SK-N-SH (cell line): Measurements from ENCODE around the gene SLC30A5. TPM values are rescaled to one million over a fixed set of nuclear protein-coding genes. Genes with fewer than 3 reads are reported as not detected.
"Not testable (repeated sequence)": the region's sequence is repeated elsewhere in the genome, so short reads cannot be mapped to it uniquely, and the experiment has no call there.

Experiments used
- CTCF ChIA-PET: fragments of 300-600, 350-600 bp; formaldehyde crosslinking; extraction: SDS; loops from one replicate; lab custom pipeline; 2021; lab: Yijun Ruan, JAX
- POLR2A ChIA-PET: fragments of 350-600 bp; sonication (Branson Sonifier 250); formaldehyde crosslinking; extraction: SDS; loops from one replicate; lab custom pipeline; 2020; ENCODE audit warnings: antibody characterized with exemption, inconsistent platforms; lab: Yijun Ruan, JAX
- DNase-seq: peaks from one replicate; pipeline ENCODE4 v3.0.0; 2012
- H2AFZ ChIP-seq: fragments of 200-600 bp; sonication (generic); 2 replicates; pipeline ENCODE4 v1.8.1; 2016; ENCODE audit warnings: antibody characterized with exemption, mild to moderate bottlenecking, low read depth
- H3F3A ChIP-seq: fragments of 200-600 bp; sonication (generic); replicated peaks from 2 replicates; pipeline ENCODE3; 2016; ENCODE audit warnings: antibody characterized with exemption, mild to moderate bottlenecking; ENCODE audit not compliant: insufficient read depth
- H3K27ac ChIP-seq, 2 experiments: fragments of 200-500 bp in 1 of 2; fragments of 200-600 bp in 1 of 2; sonication (Bioruptor generic) in 1 of 2; sonication (generic), shearing (Covaris generic) in 1 of 2; 2 replicates each; pipeline versions ENCODE4 v1.5.1 to v1.6.1; 2014 to 2016; ENCODE audit warnings: low read depth in 2 of 2, inconsistent platforms in 1 of 2, low read length in 1 of 2, mild to moderate bottlenecking in 1 of 2, mixed read lengths in 1 of 2
- H3K27me3 ChIP-seq: fragments of 200-600 bp; sonication (generic), shearing (Covaris generic); 2 replicates; pipeline ENCODE4 v1.6.1; 2016; ENCODE audit warnings: mixed run types; ENCODE audit not compliant: insufficient read depth
- H3K36me3 ChIP-seq, 2 experiments: fragments of 200-500 bp in 1 of 2; fragments of 200-600 bp in 1 of 2; sonication (Bioruptor generic) in 1 of 2; sonication (generic) in 1 of 2; replicated peaks in 1 of 2; 2 replicates each; pipeline versions ENCODE3 to v1.5.1; 2014 to 2016; ENCODE audit warnings: low read length in 1 of 2, mild to moderate bottlenecking in 1 of 2; ENCODE audit not compliant: insufficient read depth in 2 of 2, control insufficient read depth in 1 of 2
- H3K4me1 ChIP-seq, 2 experiments: fragments of 200-500 bp in 1 of 2; fragments of 200-600 bp in 1 of 2; sonication (Bioruptor generic) in 1 of 2; sonication (generic), shearing (Covaris generic) in 1 of 2; 2 replicates each; pipeline versions ENCODE4 v1.5.1 to v1.6.1; 2014 to 2016; ENCODE audit warnings: low read depth in 1 of 2, low read length in 1 of 2, mixed run types in 1 of 2; ENCODE audit not compliant: insufficient read depth in 2 of 2, control insufficient read depth in 1 of 2
- H3K4me2 ChIP-seq: fragments of 200-600 bp; sonication (generic), shearing (Covaris generic); 2 replicates; pipeline ENCODE4 v1.6.1; 2017; ENCODE audit warnings: mixed run types
- H3K4me3 ChIP-seq, 2 experiments: fragments of 200-500 bp in 1 of 2; fragments of 200-600 bp in 1 of 2; sonication (Bioruptor generic) in 1 of 2; sonication (generic), shearing (Covaris generic) in 1 of 2; 2 replicates each; pipeline versions ENCODE4 v1.5.1 to v1.8.1; 2014 to 2016; ENCODE audit warnings: low read depth in 2 of 2, inconsistent platforms in 1 of 2, low read length in 1 of 2, mild to moderate bottlenecking in 1 of 2, mixed read lengths in 1 of 2, moderate library complexity in 1 of 2
- H3K79me2 ChIP-seq: fragments of 200-600 bp; sonication (generic); 2 replicates; pipeline ENCODE4 v1.8.1; 2017; ENCODE audit warnings: mild to moderate bottlenecking; ENCODE audit not compliant: insufficient read depth
- H3K9ac ChIP-seq: fragments of 200-600 bp; sonication (generic); 2 replicates; pipeline ENCODE4 v1.6.1; 2017; ENCODE audit warnings: mixed run types
- H3K9me2 ChIP-seq: fragments of 200-600 bp; sonication (generic); 2 replicates; pipeline ENCODE4 v1.6.1; 2017; ENCODE audit warnings: mixed run types
- H3K9me3 ChIP-seq: fragments of 200-600 bp; sonication (generic); 2 replicates; pipeline ENCODE4 v1.6.1; 2017; ENCODE audit warnings: mixed run types, mild to moderate bottlenecking, moderate library complexity
- H4K20me1 ChIP-seq: fragments of 200-600 bp; sonication (generic); 2 replicates; pipeline ENCODE4 v1.6.1; 2017; ENCODE audit warnings: mild to moderate bottlenecking, mixed run types; ENCODE audit not compliant: insufficient read depth
- CHD2 ChIP-seq: fragments of 150-350 bp; IDR thresholded peaks from 2 replicates; pipeline ENCODE4 v1.6.1; 2018; ENCODE audit warnings: low read length; ENCODE audit not compliant: partially characterized antibody
- ELF1 ChIP-seq: IDR thresholded peaks from 2 replicates; pipeline ENCODE4 v1.4.0; 2012
- FOXM1 ChIP-seq: IDR thresholded peaks from 2 replicates; pipeline ENCODE4 v1.4.0; 2012; ENCODE audit warnings: low read depth, mild to moderate bottlenecking
- GATA2 ChIP-seq: sonication (generic); formaldehyde crosslinking; IDR thresholded peaks from 2 replicates; pipeline ENCODE4 v1.5.0; 2020; ENCODE audit warnings: mild to moderate bottlenecking, missing genetic modification reagents
- IRF3 ChIP-seq: fragments of 150-350 bp; IDR thresholded peaks from 2 replicates; pipeline ENCODE4 v1.6.1; 2016; ENCODE audit warnings: mild to moderate bottlenecking, low read depth, low read length
- MEF2A ChIP-seq: IDR thresholded peaks from 2 replicates; pipeline ENCODE4 v1.4.0; 2012; ENCODE audit warnings: low read depth, borderline replicate concordance
- NFIC ChIP-seq: IDR thresholded peaks from 2 replicates; pipeline ENCODE4 v1.4.0; 2012; ENCODE audit warnings: borderline replicate concordance
- NRF1 ChIP-seq: IDR thresholded peaks from 2 replicates; pipeline ENCODE4 v1.6.1; 2012; ENCODE audit warnings: low read depth, mild to moderate bottlenecking, low read length
- PBX3 ChIP-seq: IDR thresholded peaks from 2 replicates; pipeline ENCODE4; 2012
- RAD21 ChIP-seq: IDR thresholded peaks from 2 replicates; pipeline ENCODE4 v1.6.1; 2012; ENCODE audit warnings: mild to moderate bottlenecking, low read length
- REST ChIP-seq: IDR thresholded peaks from 2 replicates; pipeline ENCODE4 v1.6.1; 2012; ENCODE audit warnings: mild to moderate bottlenecking, low read depth, low read length, moderate library complexity
- SIN3A ChIP-seq: IDR thresholded peaks from 2 replicates; pipeline ENCODE4 v1.6.1; 2012; ENCODE audit warnings: low read depth, mild to moderate bottlenecking, low read length, moderate library complexity, borderline replicate concordance
- TAF1 ChIP-seq: IDR thresholded peaks from 2 replicates; pipeline ENCODE4 v1.6.1; 2012; ENCODE audit warnings: low read depth, mild to moderate bottlenecking, low read length, moderate library complexity, borderline replicate concordance
- USF1 ChIP-seq: IDR thresholded peaks from 2 replicates; pipeline ENCODE4 v1.4.0; 2012; ENCODE audit warnings: low read depth, borderline replicate concordance
- YY1 ChIP-seq: IDR thresholded peaks from 2 replicates; pipeline ENCODE4 v1.4.0; 2012; ENCODE audit warnings: low read depth, mild to moderate bottlenecking
- WGBS: methylation state at CpG from one replicate; pipeline ENCODE4 v1.1.6; 2017; ENCODE audit warnings: low lambda C conversion rate; 5-methylcytosine and 5-hydroxymethylcytosine counted together
- polyA plus RNA-seq, 3 experiments: library from polyadenylated mRNA; depleted of rRNA; stranded (reverse); fragments of >200 nt; gene quantifications; 2 replicates each; pipeline ENCODE4 v1.2.3, GENCODE V29; 2012

SLC30A5 gene
- polyA plus RNA-seq, 1 of the 3 experiments (the other 2 are of a cell fraction), result 28.5 TPM

- CTCF ChIA-PET, POLR2A ChIA-PET: not testable (repeated sequence)
- 93% methylated on average over 7 of the region's 7 CpGs for WGBS
Observed at GRCh38 chr5:69148576-69148975, 54.8 kb downstream of the SLC30A5 start.

GRCh38 chr5:69148981-69149675 lies 55.3 kb downstream of the SLC30A5 start:
- H3K4me3 ChIP-seq, result no peak overlapping the region
- TF ChIP-seq IRF3 (no peak), NRF1 (no peak), ELF1 (no peak), SIN3A (no peak), FOXM1 (no peak), YY1 (no peak)
- WGBS, result 100% methylated on average over 2 of the region's 2 CpGs
- H4K20me1 ChIP-seq, result no peaks in the 10 kb centered on the region
- CTCF ChIA-PET, result no interaction called here
- no peak for DNase-seq
- no peaks in the 10 kb centered on the region for H3K27me3 ChIP-seq
- H3K79me2 ChIP-seq, result no peaks in the 10 kb centered on the region
- no peaks in the 10 kb centered on the region for H3K36me3 ChIP-seq
- H3K27ac ChIP-seq, result no peak overlapping the region
- no peaks in the 10 kb centered on the region for H3F3A ChIP-seq
- no peaks in the 10 kb centered on the region for H3K9me2 ChIP-seq
- H3K9me3 ChIP-seq, result no peaks in the 10 kb centered on the region
- H3K4me1 ChIP-seq, result no peaks in the 10 kb centered on the region
- no peak overlapping the region for H3K9ac ChIP-seq
- no peak overlapping the region for H2AFZ ChIP-seq
- POLR2A ChIA-PET, result no interaction called here
- no peak overlapping the region for H3K4me2 ChIP-seq

More at GRCh38 chr5:69148576-69148975, 54.8 kb downstream of the SLC30A5 start:
- H3K4me2 ChIP-seq, H3K27me3 ChIP-seq, H3F3A ChIP-seq, H3K36me3 ChIP-seq, H4K20me1 ChIP-seq, H3K27ac ChIP-seq, H3K9me2 ChIP-seq, H3K79me2 ChIP-seq, H3K9me3 ChIP-seq, H3K4me1 ChIP-seq, DNase-seq, H3K4me3 ChIP-seq, H3K9ac ChIP-seq, H2AFZ ChIP-seq: not testable (repeated sequence)

GRCh38 chr5:69149676-69150010 lies 55.8 kb downstream of the SLC30A5 start:
- Histone ChIP-seq H3K4me3 (no peak overlapping the region), H3K27ac (no peak overlapping the region), H3K9me3 (no peaks in the 10 kb centered on the region), H3K9me2 (no peaks in the 10 kb centered on the region), H2AFZ (no peak overlapping the region), H3K4me2 (no peak overlapping the region), H3K9ac (no peak overlapping the region), H3K4me1 (no peaks in the 10 kb centered on the region), H4K20me1 (no peaks in the 10 kb centered on the region), H3F3A (no peaks in the 10 kb centered on the region), H3K36me3 (no peaks in the 10 kb centered on the region), H3K79me2 (no peaks in the 10 kb centered on the region), H3K27me3 (no peaks in the 10 kb centered on the region)
- WGBS, result 82% methylated on average over 5 of the region's 5 CpGs
- ChIA-PET CTCF (no interaction called here), POLR2A (no interaction called here)
- DNase-seq, result no peak
- TF ChIP-seq USF1 (no peak), GATA2 (CRISPR knock-in tag) (no peak), CHD2 (no peak), RAD21 (no peak), TAF1 (no peak), NFIC (no peak), MEF2A (no peak), PBX3 (no peak), REST (no peak)
